NCI-H524 (cell line): ENCODE measurements around the gene RNF212B.

ENCODE experiments used
- DNase-seq, 2 experiments: peaks; one replicate each; lab custom pipeline; 2025; lab: John Stamatoyannopoulos, UW

Gene RNF212B

DNA sequence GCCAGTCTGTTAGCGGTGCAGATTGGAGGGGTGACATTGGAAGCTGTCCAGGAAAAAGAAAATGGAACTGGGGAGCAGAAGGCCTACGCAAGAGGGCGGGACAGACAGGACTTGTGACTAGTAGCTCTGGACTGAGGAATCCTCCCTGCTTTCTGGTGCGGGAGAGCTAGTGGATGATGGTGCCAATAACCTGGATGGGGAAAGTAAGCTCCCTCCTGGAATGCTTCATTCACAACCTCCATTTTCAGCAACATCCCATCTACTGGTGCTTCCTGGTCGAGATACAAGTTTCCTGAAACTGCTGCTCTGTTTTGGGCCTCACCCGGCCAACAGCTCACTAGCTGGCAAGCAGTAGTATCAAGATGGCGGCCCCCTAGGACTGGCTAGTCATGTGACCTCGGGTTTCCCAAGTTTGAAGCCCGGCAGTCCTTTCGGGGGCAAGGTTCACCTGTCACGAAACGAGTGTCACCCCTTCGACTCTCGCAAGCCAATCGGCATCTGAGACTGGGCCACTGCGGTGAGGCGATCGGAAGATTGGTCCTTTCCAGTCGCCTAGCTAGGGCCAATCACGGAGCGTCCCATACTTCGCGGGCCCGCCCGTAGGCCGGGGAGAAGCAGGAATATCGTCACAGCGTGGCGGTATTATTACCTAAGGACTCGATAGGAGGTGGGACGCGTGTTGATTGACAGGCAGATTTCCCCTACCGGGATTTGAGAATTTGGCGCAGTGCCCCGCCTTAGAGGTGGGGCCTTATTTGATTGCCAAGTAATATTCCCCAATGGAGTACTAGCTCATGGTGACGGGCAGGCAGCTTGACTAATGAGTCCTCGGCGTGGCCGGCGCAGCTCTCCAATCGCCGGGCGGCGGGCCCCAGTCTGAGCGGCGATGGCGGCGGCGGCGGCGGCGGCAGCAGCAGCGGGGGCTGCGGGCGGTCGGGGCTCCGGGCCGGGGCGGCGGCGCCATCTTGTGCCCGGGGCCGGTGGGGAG lies 83.1 kb downstream of the RNF212B start, which contains the start of gene PABPN1:
Gene PABPN1 (plus strand): TSS at position 874 of the 988 bp plus-strand sequence. CDS start 13 bp downstream, at position 887.
- DNase-seq = peak; percentile 100

DNA sequence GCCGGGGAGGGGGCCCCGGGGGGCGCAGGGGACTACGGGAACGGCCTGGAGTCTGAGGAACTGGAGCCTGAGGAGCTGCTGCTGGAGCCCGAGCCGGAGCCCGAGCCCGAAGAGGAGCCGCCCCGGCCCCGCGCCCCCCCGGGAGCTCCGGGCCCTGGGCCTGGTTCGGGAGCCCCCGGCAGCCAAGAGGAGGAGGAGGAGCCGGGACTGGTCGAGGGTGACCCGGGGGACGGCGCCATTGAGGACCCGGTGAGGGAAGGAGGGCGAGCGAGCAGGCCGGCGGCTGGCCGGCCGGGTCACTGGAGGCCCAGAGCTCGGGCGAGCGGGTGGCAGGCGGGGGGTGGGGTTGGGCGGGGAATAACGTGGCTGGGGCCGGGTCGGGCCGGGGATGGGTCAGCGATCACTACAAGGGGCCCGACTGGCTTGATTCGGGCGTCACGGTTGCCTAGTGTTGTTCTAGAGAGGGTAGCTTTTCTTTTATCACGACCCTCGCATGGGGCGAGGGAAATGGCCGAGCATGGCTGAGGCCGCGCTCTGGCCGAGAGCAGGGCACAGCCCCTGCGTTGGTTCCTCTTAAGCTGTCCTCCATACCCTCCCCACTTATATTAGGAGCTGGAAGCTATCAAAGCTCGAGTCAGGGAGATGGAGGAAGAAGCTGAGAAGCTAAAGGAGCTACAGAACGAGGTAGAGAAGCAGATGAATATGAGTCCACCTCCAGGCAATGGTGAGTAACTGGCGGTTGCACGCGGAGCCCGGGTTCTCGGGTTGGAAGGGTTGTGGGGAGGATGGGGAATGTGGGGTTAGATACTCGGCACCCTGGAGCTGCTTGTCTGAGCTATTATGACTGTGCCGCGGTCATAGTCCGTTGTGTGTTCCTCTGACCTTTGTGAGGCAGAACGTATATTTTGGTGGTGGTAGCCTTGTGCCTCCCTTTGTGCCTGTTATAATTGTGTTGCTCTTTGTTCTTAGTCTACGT lies 84.1 kb downstream of the RNF212B start:
- peak; percentile 42 to 56 for DNase-seq
